HG03460 (cell line): Measurements from ENCODE around the gene SLC35E2B.

Experiments used
- ATAC-seq: cut with Tn5 transposase; IDR thresholded peaks from one replicate; pipeline ENCODE4 v1.9.1; 2021; ENCODE audit not compliant: unreplicated experiment

The SLC35E2B gene

DNA sequence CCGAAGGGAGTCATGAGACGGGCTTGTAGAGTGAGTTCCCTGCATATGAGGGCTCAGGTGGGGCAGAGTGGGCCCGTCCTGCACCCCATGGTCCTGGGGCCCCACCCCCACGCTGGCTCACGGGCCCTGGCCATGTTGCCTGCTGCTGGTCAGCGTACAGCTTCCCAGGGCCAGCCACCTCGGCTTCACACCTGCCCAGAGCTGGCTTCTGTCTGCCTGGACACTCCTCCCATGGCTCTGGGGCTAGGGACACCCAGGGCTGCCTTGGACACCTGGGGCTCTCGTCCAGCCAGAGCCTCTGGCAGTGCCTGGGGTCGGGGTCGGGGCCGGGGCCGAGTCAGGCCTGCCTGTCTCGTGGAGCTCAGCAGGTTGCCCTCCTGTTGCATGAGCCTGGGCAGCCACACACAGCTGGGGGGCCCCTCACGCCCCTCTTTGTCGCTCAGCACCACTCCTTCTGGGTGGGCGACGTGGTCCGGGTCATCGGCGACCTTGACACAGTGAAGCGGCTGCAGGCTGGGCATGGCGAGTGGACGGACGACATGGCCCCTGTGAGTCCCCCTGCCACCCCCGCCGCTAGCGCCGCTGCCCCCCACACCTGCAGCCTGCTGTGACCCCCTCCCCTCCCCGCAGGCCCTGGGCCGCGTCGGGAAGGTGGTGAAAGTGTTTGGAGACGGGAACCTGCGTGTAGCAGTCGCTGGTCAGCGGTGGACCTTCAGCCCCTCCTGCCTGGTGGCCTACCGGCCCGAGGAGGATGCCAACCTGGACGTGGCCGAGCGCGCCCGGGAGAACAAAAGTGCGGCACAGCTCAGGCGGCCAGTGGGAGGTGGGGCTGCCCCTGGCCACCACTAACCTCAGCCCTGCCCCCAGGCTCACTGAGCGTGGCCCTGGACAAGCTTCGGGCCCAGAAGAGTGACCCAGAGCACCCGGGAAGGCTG lies 66.1 kb downstream of the SLC35E2B start:
- ATAC-seq = no peak

DNA sequence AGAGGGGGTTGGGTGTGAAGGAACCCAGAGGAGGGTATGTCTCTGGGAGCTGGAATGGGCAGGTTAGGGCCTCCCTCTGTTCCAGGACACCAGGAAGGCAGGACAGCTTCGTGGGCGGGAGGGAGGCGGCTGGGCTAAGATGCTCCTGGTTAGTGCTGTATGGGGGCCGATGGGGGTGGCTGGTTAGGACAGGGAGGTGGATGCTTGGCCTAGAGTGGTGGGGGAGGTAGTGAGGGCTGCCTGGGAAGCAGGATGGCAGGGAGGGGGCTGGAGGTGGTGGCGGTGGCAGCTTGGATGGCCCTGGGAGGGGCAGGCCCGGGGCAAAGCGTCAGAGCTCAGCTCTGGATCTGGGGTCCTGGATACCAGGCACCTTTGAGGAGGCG lies 66.8 kb downstream of the SLC35E2B start:
- ATAC-seq = no peak

DNA sequence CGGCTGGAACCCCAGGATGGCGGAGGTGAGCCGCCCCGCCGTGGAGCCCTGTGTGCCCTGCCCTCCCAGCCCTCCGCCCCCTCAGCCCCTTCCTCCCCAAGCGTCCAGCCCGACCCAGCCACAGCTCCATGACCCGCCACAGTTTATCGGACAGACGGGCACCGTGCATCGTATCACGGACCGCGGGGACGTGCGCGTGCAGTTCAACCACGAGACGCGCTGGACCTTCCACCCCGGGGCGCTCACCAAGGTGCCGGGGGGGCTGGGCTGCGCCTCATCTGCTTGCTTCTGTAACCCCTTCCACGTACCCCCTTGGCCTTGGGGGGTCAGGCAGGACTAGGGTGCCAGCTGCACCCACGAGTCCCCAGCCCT lies 67.2 kb downstream of the SLC35E2B start:
- no peak for ATAC-seq

DNA sequence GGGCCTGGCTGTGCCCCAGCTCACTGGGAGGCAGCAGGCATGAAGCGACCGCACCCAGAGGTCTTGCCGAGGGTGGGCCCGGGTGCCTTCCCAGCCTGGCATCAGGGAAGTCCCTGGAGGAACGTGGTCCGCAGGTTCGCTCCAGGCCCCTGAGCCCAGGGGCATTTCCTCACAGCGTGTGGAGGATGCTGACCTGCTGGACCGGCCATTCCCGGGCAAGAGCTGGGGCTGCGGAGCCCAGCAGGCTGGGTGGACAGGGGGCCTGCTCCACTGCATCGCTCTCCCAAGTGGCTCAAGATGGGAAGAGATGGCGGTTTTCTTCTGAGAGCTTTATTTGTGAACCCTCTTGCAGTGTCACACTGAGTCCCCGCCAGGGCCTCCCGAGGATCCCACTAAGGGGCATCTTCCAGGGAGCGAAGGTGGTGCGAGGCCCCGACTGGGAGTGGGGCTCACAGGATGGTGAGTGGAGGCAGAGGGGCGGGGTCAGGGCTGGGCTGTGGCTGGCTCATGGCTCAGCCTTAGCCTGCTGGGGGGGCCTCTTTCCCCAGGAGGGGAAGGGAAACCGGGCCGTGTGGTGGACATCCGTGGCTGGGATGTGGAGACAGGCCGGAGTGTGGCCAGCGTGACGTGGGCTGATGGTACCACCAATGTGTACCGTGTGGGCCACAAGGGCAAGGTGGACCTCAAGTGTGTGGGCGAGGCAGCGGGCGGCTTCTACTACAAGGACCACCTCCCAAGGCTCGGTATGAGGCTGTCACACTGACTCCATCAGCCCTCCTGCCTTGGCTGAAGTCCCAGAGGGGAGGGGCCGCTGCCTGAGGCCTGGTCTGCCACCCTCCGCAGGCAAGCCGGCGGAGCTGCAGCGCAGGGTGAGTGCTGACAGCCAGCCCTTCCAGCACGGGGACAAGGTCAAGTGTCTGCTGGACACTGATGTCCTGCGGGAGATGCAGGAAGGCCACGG lies 67.9 kb downstream of the SLC35E2B start:
- ATAC-seq = no peak

DNA sequence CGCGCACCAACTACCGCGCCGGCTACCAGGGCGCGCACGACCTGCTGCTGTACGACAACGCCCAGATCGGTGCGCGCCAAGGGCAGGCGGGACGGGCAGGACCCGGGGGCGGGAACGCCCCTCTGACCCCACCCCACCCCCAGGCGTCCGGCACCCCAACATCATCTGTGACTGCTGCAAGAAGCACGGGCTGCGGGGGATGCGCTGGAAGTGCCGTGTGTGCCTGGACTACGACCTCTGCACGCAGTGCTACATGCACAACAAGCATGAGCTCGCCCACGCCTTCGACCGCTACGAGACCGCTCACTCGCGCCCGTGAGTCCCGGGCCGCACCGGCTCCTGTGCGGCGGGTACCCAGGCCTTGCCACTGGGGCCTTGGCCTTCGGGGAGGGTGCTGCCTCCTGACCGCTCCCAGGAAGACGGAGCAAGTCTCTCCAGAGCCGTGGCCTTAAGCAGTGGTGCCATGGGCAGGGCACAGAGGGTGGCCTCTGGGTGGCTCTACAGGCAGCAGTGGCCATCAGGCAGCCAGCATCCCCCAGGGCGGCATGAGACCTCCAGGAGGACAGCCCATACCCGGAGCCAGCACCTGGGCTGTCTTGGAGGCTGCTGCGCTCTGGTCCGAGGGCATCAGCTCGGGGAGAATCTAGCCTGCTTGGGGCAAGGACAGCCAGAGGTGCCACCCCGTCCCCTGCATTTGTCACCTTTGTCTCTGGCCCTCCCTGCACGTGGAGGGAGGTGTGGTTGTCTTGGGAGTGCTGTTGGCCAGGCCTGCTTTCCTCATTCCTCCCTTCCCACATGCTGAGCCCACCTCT lies 68.8 kb downstream of the SLC35E2B start:
- no peak for ATAC-seq

- ATAC-seq = no peak
Observed at GRCh38 chr1:1623181-1623630, 69.4 kb downstream of the SLC35E2B start.

DNA sequence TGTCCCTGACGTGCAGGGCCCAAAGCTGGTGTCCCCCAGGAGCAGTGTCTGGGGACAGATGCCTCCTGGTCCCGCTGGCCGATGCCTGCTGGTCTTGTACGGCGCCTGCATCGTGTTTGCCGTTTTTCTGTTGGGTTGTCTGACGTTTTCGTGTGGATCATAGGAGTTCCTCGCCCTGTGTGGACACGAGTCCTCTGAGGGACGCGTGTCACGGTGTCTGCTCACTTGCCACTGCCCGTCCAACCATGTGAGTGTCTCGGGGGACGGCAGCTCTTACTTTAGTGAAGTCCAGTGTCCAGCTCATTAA lies 69.9 kb downstream of the SLC35E2B start:
- no peak for ATAC-seq

DNA sequence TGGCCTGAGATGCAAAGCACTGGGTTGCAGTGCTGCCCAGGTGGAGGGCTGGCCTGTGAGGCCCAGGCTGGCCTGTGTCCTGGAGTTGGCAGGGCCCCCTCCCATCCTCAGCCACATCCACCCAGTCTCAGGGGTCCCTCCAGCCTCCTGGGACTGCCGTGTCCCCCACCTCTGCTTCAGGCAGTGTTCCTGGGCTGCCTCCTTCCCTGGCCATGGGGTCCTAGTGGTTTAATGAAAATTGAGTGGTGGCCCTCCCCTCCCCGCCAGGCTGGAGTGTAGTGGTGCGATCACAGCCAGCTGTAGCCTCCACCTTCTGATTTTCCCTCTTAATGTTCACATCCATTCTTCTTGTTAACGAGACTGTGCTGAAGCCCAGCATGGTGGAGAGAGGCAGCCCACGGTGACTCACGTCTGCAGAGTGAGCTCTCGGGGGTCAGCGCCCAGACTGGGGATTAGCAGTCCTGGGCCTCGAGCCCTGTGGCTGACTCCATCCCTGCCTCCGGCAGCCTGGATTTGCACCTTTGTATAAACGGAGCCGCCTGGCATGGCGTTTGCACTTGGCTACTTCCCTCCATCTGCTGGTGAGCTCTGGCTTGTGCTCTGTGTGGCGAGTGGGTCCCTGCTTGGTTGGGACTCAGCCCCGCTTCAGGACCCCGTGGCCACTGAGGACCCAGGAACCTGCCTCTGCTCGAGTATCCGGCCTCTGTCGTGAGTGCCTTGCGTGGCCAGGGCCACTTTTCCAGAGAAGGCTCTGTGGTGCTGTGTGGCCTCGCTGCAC lies 70.4 kb downstream of the SLC35E2B start:
- no peak for ATAC-seq

DNA sequence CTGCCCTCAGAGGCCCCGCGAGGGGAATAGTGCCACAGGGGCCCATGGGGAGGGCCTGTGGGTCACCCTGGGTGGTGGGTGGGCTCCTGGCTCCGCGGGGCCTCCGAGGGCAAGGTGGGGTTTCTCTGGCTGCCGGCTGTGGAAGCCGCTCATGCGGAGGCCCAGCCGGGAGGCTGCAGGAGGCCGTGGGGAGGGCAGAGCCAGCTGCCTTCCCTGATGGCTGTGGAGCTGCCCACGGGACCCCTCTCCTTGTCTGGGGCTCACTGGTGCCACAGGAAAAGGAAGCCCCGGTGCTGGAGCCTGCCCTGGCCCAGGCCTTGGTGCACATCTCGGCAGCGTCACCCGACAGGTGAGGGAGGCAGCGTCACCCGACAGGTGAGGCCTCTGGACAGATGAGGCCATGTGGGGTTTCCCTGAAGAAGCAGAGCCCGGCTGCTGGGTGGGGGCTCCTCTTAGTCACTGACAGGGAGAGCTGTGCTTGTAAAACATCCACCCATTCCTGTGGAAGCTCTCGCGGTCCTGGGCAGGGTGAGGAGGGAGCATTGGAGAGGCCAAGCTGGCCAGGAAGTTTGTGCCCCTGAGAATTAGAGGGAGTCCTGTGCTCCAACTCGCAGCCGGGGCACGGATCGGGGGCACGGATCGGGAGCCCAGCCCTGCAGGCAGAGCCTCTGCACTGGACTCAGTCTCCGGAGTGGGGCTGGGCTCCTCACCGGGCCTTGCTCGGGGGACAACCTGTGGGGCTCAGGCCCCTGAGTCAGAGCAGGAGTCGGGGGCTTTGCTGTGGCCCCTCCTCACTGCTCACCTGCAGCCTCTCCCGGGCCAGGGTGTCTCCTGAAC lies 71.2 kb downstream of the SLC35E2B start:
- ATAC-seq = no peak

- no peak for ATAC-seq
Observed at GRCh38 chr1:1620433-1621139, 72.0 kb downstream of the SLC35E2B start.

DNA sequence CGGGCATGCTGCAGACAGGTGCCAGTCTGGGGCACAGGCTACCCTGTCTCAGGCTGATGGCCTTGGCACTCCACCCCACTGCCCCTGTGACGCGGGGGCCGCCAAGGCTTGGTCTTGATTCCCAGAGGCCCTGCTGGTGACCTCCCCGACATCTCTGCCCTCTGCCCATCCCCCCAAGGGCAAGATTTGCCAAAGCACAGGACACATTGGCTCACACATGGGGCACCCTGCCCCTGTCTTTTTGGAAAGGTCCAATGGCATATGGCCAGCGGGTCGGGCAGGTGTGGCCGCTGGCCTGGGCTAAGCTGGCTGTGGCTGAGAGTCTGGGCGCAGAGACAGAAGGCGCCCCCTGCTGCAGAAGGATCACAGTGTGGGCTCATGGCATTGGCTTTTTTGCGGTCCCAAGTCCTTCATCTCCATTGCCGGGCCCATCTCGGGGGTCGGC lies 72.7 kb downstream of the SLC35E2B start:
- ATAC-seq = no peak

DNA sequence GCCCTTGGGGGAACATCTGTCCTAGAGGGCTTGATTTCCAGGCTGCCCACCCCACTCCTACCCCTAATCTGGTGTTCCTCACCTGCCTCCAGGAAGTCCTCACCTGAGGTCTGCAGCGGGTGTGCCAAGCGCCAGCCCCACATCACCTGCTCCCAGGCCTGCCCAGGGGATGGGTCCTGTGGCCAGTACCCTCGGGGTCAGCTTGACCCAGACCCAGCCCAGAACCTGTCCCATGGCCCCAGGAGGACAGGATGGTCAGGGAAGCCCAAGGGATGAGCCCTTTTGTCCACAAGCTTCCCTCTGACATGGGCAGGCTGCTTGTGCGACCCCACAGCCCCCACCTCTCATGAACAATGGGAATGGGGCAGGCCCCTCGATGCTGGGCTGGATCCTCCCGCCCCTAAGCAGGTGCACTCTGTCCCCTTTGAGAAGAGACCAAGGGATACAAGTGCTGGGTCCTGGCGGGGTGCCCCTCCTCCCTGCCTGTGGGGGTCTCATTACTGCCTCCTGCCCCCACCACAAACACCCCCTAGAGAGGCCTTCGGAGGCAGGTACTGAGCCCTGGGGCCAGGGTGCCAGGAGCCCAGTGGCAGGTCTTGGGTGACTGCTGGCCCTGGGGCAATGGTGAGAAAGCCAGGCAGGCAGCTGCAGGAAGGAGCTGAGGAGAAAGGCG lies 74.1 kb downstream of the SLC35E2B start:
- no peak for ATAC-seq

DNA sequence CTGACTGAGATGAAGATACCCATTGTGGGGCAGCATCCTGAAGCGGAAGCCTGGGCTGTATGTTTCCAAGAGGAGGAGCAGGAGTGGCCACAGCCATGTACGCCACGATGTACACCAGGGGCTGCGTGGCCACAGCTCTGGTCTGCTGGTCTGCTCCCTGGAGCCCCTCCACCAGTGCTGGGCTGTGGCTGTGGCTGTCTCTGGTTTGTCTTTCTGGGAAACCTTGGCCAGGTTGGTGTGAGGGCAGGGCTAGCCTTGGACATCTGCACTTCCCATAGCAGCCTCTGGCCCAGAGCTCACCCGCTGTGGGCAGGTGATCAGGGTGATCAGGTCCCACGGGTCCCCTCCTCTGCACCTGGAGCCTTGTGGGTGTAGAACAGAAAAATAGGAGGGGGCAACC lies 74.7 kb downstream of the SLC35E2B start:
- no peak for ATAC-seq

GRCh38 chr1:1617516-1617915 lies 75.1 kb downstream of the SLC35E2B start:
- ATAC-seq = no peak

DNA sequence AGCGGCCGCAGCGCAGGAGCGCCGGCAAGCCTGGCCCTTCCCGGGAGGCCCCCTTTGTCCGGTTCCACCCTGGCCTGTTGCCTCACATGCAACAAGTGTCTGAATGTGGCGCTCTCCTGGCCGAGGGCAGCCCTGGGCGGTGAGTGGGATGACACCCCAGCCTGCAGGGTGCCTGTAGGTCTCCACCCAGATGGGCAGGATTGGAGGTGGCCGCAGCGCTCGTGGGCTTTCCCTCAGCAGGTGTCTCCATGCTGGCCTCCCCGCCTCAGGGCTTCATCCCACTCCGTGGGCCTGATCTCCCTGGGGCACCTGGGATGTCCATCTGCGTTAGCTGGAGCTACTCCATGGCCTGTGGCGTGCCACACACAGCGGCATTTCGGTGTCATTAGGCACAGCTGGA lies 75.8 kb downstream of the SLC35E2B start:
- ATAC-seq = no peak

DNA sequence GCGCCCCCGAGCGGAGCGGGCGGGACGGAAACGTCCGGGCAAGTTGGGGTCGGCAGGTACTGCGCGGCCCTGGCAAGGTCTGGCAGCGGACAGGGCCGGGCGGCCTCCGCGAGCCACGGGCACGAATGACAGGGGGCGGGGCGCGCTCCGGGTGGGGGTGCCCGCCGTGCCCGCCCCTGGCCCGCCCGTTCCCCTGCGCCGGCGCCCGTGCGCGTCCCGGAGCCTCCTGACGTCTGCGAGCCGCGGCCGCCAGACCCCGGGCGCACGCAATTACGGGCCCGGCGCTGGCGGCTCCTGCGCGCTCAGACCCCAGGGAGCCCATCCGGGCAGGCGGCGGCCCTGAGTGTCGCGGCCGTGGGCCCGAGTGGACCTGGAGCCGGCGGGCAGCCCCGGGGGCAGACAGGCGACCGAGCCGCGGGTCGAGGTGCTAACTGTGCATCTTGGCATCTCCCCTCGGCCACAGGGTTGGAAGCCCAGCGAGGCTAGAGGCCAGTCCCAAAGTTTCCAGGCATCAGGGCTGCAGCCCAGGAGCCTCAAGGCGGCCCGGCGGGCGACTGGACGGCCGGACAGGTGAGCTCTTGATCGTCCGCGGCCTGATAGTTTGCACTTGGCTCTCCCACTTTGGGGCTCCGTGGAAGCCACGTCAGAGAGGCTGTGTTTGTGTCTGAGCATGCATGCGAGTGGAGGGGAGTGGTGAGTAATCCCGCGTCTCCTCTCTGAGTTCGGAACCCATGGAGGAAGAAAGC lies 76.4 kb downstream of the SLC35E2B start:
- ATAC-seq = peak; percentile 38

- peak; percentile 79 for ATAC-seq
Observed at GRCh38 chr1:1615256-1616044, 77.1 kb downstream of the SLC35E2B start, which contains the start of gene MIB2. MIB2 (plus strand) TSS chr1:1615500; CDS start chr1:1623453, 7,953 bp downstream.
